Endodermal cell (in vitro differentiated cells): Measurements from ENCODE around the gene NYNRIN. TPM values are rescaled to one million over a fixed set of nuclear protein-coding genes. Genes with fewer than 3 reads are reported as not detected.

Experiments used
- DNase-seq: peaks from one replicate; pipeline ENCODE4 v3.0.0-alpha.2; 2017
- H3K27ac ChIP-seq: 2 replicates; pipeline ENCODE4 v1.5.1; 2013; ENCODE audit warnings: mild to moderate bottlenecking, low read depth, low read length, moderate library complexity
- H3K27me3 ChIP-seq: 2 replicates; pipeline ENCODE4 v1.6.1; 2013; ENCODE audit warnings: mild to moderate bottlenecking, low read length, moderate library complexity; ENCODE audit not compliant: insufficient read depth, control insufficient read depth, poor library complexity, severe bottlenecking
- H3K36me3 ChIP-seq: 2 replicates; pipeline ENCODE4 v1.7.0; 2013; ENCODE audit warnings: mild to moderate bottlenecking, low read length, moderate library complexity; ENCODE audit not compliant: control insufficient read depth, insufficient read depth
- H3K4me1 ChIP-seq: one replicate; pipeline ENCODE4 v1.7.0; 2013; ENCODE audit warnings: low read length; ENCODE audit not compliant: control insufficient read depth, insufficient read depth
- H3K4me3 ChIP-seq: 2 replicates; pipeline ENCODE4 v1.5.1; 2013; ENCODE audit warnings: mild to moderate bottlenecking, low read length, moderate library complexity
- H3K9ac ChIP-seq: 2 replicates; pipeline ENCODE4 v1.6.1; 2013; ENCODE audit warnings: mild to moderate bottlenecking, low read length, moderate library complexity; ENCODE audit not compliant: poor library complexity, severe bottlenecking; ENCODE audit errors: extremely low read depth
- H3K9me3 ChIP-seq: 2 replicates; pipeline ENCODE4 v1.6.1; 2013; ENCODE audit warnings: mild to moderate bottlenecking, low read length, moderate library complexity; ENCODE audit not compliant: control insufficient read depth
- H3K27ac Mint-ChIP-seq: 2 replicates; pipeline ENCODE4 v1.8.0; 2020; ENCODE audit warnings: mixed read lengths
- H3K27me3 Mint-ChIP-seq: 2 replicates; pipeline ENCODE4 v1.8.0; 2021; ENCODE audit warnings: mild to moderate bottlenecking, mixed read lengths; ENCODE audit not compliant: insufficient read depth
- H3K36me3 Mint-ChIP-seq: 2 replicates; pipeline ENCODE4 v1.8.0; 2020; ENCODE audit warnings: low read depth, mixed read lengths
- H3K4me1 Mint-ChIP-seq: 2 replicates; pipeline ENCODE4 v1.8.0; 2020; ENCODE audit warnings: mixed read lengths
- H3K4me3 Mint-ChIP-seq: 2 replicates; pipeline ENCODE4 v1.8.0; 2020; ENCODE audit warnings: mild to moderate bottlenecking, moderate library complexity, mixed read lengths
- H3K9me3 Mint-ChIP-seq: 2 replicates; pipeline ENCODE4 v1.8.0; 2020; ENCODE audit warnings: mild to moderate bottlenecking, mixed read lengths
- WGBS, 2 experiments: methylation state at CpG; one replicate each; pipeline versions ENCODE4 v1.1.5 to v1.1.7; 2013; ENCODE audit warnings: missing lambda C conversion rate in 2 of 2, mixed read lengths in 1 of 2; ENCODE audit not compliant: insufficient coverage in 1 of 2, insufficient read length in 1 of 2; 5-methylcytosine and 5-hydroxymethylcytosine counted together
- total RNA-seq, 2 donors: library from RNA; stranded (reverse); fragmentation: NEBNext Ultra II Directional in 1 of 2; extraction: Animal tissue kit (Norgen Biotek cat#: 25700) in 1 of 2; gene quantifications; 2 replicates in 1 of 2; 3 replicates in 1 of 2; pipeline ENCODE4 v1.2.1, GENCODE V29; 2021
- TF ChIP-seq, protein P1 (sequence below): fragments of 200-600 bp; sonication (generic); conservative IDR thresholded peaks from 2 replicates; pipeline ENCODE4 v1.5.0; 2021; ENCODE audit warnings: antibody characterized with exemption, mild to moderate bottlenecking

The NYNRIN gene
- total RNA-seq, 2 donors from 2014 or later = 19.5 to 19.7 TPM

DNA sequence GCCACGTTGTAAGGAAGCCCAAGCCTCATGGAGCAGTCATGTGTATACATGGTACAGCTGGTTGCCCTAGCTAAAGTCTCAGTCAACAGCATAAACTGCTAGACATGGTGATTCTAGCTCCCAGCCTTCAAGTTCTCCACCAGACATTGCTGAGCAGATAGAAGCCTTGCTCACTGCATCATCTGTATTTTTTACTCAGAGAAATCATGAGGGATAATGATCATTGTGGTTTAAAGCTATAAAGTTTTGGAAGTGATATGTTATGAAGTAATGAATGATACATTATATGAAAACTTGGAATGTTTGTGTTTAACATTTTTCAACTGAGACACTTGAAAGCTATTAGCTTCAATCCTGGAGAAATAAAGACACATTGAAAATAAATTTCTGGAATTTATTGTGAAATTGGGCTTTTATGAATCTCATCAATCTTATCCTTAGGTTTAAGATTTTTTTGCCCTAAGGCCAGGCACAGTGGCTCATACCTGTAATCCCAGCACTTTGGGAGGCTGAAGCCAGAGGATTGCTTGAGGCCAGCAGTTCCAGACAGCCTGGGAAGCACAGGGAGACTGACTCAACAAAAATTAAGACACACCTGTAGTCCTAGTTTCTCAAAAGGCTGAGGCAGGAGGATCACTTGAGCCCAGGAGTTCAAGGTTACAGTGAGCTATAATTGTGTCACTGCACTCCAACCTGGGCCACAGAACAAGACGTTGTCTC lies 36.4 kb upstream of the NYNRIN start:
- peaks cover 62% of the 10 kb centered on the region for H3K27me3 Mint-ChIP-seq
- H3K4me3 Mint-ChIP-seq = no peak overlapping the region
- TF ChIP-seq, protein P1, sequence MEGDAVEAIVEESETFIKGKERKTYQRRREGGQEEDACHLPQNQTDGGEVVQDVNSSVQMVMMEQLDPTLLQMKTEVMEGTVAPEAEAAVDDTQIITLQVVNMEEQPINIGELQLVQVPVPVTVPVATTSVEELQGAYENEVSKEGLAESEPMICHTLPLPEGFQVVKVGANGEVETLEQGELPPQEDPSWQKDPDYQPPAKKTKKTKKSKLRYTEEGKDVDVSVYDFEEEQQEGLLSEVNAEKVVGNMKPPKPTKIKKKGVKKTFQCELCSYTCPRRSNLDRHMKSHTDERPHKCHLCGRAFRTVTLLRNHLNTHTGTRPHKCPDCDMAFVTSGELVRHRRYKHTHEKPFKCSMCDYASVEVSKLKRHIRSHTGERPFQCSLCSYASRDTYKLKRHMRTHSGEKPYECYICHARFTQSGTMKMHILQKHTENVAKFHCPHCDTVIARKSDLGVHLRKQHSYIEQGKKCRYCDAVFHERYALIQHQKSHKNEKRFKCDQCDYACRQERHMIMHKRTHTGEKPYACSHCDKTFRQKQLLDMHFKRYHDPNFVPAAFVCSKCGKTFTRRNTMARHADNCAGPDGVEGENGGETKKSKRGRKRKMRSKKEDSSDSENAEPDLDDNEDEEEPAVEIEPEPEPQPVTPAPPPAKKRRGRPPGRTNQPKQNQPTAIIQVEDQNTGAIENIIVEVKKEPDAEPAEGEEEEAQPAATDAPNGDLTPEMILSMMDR = no peak

DNA sequence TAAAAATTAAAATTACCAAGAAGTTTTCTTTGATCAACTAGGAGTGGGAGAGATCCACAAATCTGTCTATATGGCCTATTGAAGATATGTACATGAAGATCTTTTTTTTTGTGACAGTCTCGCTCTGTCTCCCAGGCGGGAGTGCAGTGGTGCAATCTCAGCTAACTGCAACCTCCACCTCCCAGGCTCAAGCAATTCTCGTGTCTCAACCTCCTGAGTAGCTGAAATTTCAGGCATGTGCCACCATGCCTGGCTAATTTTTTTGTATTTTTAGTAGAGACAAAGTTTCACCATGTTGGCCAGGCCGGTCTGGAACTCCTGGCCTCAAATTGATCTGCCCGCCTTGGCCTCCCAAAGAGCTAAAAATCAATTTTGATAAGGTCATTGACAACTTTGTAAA lies 35.4 kb upstream of the NYNRIN start:
- TF ChIP-seq, protein P1 = no peak
- H3K4me3 Mint-ChIP-seq = no peak overlapping the region
- peaks cover 6% of the 10 kb centered on the region for H3K9me3 Mint-ChIP-seq
- Histone ChIP-seq H3K36me3 (no peaks in the 10 kb centered on the region), H3K27me3 (peaks cover 39% of the 10 kb centered on the region), H3K4me3 (no peak overlapping the region), H3K27ac (no peak overlapping the region), H3K9ac (no peak overlapping the region), H3K4me1 (no peaks in the 10 kb centered on the region), H3K9me3 (peaks cover 8% of the 10 kb centered on the region)
- peaks cover 52% of the 10 kb centered on the region for H3K27me3 Mint-ChIP-seq
- DNase-seq = no peak
- no peak overlapping the region for H3K27ac Mint-ChIP-seq
- 89 to 91% methylated on average over 5 of the region's 5 CpGs for WGBS, 2 experiments
- peaks cover 8% of the 10 kb centered on the region for H3K4me1 Mint-ChIP-seq
- H3K36me3 Mint-ChIP-seq = no peaks in the 10 kb centered on the region

More for the DNA sequence above, 36.4 kb upstream of the NYNRIN start:
- Mint-ChIP-seq H3K9me3 (peaks cover 6% of the 10 kb centered on the region), H3K4me1 (peaks cover 8% of the 10 kb centered on the region), H3K27ac (no peak overlapping the region), H3K36me3 (no peaks in the 10 kb centered on the region)
- Histone ChIP-seq H3K27me3 (peaks cover 44% of the 10 kb centered on the region), H3K9ac (no peak overlapping the region), H3K36me3 (no peaks in the 10 kb centered on the region), H3K27ac (no peak overlapping the region), H3K4me1 (no peaks in the 10 kb centered on the region), H3K9me3 (peaks cover 8% of the 10 kb centered on the region), H3K4me3 (no peak overlapping the region)
- peak; percentile 14 for DNase-seq
- WGBS, 2 experiments = 21 to 33% methylated on average over 1 of the region's 2 CpGs

DNA sequence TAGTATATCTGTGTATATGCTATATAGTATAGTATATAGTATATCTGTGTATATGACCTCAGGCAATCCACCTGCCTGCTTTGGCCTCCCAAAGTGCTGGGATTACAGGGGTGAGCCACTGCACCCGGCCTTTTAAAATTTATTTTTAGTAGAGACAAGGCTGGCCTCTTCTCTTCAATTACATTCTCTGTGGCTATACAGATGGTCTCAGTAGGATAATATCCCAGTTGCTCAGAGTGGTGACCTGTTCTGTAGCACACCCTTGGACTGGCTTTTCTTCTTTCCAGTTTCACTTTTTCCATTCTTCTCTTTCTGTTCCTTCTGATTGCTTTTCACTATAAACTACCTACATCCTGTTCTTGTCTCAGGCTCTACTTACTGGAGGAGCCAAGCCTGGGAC lies 34.0 kb upstream of the NYNRIN start:
- DNase-seq = peak; percentile 23
- TF ChIP-seq, protein P1 = no peak
- no peak overlapping the region for H3K9ac ChIP-seq
- H3K36me3 Mint-ChIP-seq = no peaks in the 10 kb centered on the region
- H3K4me3 ChIP-seq = no peak overlapping the region
- peaks cover 34% of the 10 kb centered on the region for H3K27me3 ChIP-seq
- no peaks in the 10 kb centered on the region for H3K4me1 ChIP-seq
- H3K4me3 Mint-ChIP-seq = no peak overlapping the region
- WGBS, 2 experiments = 100% methylated on average over 1 of the region's 1 CpG; no CpG with 5 or more reads in 1 of the 2 experiments
- peaks cover 4% of the 10 kb centered on the region for H3K9me3 ChIP-seq
- no peak overlapping the region for H3K27ac ChIP-seq
- peaks cover 6% of the 10 kb centered on the region for H3K9me3 Mint-ChIP-seq
- H3K4me1 Mint-ChIP-seq = peaks cover 8% of the 10 kb centered on the region
- H3K27me3 Mint-ChIP-seq = peaks cover 43% of the 10 kb centered on the region
- H3K36me3 ChIP-seq = no peaks in the 10 kb centered on the region
- no peak overlapping the region for H3K27ac Mint-ChIP-seq
